Myocyte (in vitro differentiated cells): ENCODE data around the gene MAGEA2. TPM values are rescaled to one million over a fixed set of nuclear protein-coding genes. Genes with fewer than 3 reads are reported as not detected.
"Not testable (repeated sequence)": the region's sequence is repeated elsewhere in the genome, so short reads cannot be mapped to it uniquely, and the experiment has no call there.

Experiments
- DNase-seq: peaks from one replicate; pipeline ENCODE4 v3.0.0-alpha.2; 2012; ENCODE audit warnings: low read depth
- polyA plus RNA-seq: library from polyadenylated mRNA; unstranded; fragments of >200 nt; gene quantifications from one replicate; pipeline ENCODE4 v1.2.1, GENCODE V29; 2012; ENCODE audit warnings: missing spikeins
- total RNA-seq: library from RNA; depleted of rRNA; stranded (reverse); fragments of >200 nt; gene quantifications from 2 replicates; pipeline ENCODE4 v1.2.3, GENCODE V29; 2014

Gene MAGEA2, protein sequence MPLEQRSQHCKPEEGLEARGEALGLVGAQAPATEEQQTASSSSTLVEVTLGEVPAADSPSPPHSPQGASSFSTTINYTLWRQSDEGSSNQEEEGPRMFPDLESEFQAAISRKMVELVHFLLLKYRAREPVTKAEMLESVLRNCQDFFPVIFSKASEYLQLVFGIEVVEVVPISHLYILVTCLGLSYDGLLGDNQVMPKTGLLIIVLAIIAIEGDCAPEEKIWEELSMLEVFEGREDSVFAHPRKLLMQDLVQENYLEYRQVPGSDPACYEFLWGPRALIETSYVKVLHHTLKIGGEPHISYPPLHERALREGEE
- total RNA-seq: not detected in 2 replicates
- not detected for polyA plus RNA-seq

DNA sequence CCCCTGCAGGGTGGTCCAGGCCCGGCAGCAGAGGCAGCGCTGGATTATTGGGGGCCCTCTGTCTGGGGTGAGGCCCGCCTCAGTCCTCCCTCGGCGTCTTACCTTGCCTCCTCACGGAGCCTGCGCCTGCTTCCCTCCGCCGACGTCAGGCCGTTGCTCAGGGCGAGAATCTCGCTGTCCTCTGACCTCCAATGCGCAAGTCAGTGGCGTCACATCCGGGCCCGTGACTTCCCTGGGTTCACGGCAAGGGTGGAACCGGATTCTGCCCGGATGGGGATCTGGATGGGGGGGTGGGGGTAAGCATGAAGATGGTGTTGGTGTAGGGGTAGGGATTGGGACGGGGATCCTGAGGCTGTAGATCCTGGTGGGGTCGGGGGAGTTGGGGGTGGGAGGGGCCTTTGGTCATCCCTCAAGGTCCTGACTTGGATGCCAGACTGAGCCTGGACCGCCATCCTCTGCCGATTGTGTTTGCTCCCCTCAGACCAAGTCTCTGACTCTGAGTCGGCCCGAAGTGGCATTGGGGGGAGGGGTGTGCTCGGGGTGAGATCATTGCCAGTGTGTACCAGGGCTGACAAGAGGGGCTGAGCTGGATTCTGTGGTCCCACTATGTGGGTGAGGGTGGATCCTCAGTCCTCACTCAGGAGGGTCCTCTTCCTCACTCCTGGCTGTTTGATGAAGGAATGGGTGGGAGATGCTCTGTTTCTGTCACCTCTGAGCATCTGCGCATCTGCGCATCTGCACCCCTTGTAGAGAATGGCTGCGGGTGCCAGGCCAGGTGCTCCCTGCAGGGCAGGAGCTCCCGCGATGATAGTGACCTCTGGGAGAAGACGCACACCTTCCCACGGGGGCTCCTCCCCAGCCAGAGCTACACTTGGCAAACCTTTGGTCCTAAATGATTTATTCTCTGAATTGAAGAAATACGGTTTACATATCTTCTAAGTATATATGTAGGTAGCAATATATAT is at the start of gene MAGEA2:
Gene MAGEA2 (minus strand): TSS at position 157 of the 965 bp plus-strand sequence. CDS start 2,479 bp downstream, outside the sequence.
- DNase-seq: not testable (repeated sequence)

DNA sequence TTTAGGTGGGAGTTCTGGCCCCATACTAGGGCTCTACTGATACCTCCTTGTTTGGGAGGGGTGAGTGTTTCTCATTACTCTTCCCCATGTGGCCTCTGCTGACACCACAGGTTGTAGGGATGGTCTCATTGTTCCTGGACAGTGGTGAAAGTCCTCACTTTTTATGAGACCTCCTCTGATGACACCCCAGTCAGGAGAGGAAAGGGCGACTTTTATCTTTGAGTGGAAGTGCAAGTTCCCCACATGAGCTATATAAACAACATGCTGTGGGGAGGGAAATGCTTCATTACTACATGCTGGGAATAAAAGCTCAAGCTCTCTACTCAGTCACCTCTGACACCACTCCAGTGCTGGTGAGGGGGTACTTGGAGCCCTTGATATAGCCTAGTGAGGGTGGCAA is 45.3 kb upstream of the MAGEA2 start:
- no peak for DNase-seq

DNA sequence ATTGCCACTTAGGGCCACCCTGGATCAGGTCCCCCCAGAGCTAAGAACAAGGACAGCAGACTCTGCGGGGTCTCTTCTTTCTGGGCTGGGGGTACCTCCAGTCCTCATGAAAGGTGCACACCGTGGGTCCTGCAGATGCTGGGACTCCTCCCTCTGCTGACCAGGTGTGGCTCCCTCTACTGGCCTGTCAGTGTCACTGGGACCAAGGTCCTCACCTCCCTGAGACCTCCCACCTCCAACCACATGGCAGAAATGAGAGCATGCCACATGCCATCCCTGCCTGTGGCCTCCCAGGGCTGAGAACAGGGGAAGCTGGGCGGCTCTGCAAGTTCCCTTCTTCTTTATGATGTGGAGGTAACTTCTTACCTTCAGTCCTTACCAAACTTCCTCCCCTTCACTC is 33.4 kb upstream of the MAGEA2 start:
- not testable (repeated sequence) for DNase-seq

DNA sequence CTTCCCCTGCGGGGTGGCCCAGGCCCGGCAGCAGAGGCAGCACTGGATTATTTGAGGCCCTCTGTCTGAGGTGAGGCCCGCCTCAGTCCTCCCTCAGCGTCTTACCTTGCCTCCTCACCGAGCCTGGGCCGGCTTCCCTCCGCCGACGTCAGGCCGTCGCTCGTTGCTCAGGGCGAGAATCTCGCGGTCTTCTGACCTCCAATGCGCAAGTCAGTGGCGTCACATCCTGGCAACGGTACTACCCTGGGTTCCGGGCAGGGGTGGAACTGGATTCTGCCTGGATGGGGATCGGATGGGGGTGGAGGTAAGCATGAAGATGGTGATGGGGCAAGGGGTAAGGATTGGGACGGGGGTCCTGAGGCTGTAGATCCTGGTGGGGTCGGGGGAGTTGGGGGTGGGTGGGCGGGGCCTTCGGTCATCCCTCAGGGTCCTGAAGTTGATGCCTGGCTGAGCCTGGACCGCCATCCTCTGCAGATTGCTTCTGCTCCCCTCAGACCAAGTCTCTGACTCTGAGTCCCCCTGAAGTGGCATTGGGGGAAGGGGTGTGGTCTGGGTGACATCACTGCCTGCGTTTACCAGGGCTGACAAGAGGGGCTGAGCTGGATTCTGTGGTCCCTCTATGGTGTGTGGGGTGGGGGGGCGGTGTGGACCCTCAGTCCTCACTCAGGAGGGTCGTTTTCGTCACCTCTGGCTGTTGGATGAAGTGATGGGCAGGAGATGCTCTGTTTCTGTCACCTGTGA is 16.1 kb upstream of the MAGEA2 start, which contains the start of gene MAGEA6:
Gene MAGEA6 (minus strand): TSS at position 141 of the 741 bp plus-strand sequence. CDS start 2,039 bp downstream, outside the sequence.
- not testable (repeated sequence) for DNase-seq

DNA sequence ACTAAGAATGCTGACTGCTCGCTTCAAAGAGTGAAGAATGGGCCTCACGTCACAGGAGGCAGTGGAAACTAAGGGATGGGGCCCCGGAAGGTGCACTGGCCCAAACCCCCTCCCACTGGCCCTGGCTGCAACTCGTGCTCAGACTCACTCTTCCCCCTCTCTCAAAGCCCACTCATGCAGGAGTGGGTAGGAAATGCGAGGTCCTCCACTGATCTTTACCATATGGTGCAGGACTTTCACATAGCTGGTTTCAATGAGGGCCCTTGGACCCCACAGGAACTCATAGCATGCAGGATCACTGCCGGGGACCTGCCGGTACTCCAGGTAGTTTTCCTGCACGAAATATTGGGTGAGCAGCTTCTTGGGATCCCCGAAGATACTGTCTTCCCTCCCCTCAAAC is 12.9 kb upstream of the MAGEA2 start:
- DNase-seq: not testable (repeated sequence)

DNA sequence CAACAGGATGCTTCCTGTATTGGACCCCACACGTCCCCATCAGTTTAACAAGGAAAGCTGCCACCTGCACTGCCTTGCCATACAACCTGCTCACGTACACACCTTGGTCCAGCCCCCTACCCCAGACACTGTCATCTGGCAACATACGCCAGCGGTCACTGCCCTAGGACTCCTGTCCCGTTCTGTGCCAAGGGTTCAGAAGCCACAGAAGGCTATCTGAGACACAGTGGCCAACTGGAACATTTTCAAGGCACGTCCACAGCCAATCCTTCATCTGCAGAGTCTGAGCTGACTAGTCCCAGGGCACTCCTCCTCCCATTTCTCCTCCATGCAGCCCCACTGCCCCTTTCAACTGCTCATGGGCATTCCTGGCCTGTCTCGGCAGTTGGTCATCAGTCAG is 7.9 kb upstream of the MAGEA2 start:
- not testable (repeated sequence) for DNase-seq

DNA sequence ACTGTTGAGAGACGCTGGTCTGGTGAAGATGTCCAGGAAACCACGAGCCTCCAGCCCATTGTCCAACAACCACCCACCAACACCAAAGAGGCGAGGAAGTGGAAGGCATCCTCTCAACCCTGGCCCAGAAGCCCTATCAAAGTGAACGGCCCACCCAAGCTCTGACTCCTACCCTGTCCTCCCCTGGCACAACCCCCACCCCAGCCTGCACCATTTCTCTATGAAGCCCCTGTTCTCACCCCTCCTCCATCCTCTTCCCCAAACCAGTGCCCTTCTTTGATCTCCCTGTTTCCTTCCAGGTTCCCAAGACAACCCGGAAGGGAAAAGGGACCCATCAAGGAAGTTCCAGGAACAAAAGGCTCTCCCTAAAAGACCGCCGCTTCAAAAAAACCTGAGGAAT is 5.9 kb upstream of the MAGEA2 start:
- not testable (repeated sequence) for DNase-seq

DNA sequence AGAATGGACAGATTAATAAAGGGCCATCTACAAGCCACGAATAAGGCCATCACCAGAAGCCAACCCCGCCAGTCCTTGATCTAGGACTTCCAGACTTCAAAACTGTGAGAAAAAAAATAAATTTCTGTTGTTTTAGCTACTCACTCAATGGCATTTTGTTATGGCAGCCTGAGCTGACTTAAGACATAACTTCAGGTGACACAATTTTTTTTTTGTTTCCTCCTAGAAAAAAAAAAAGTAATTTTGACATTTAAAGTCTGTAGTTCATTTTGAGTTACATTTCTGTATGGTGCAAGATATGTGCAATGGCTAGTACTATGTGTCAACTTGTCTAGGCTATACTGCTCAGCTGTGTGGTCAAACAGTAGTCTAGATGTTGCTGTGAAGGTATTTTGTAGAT is 5.3 kb upstream of the MAGEA2 start, which contains the start of gene CSAG3:
Gene CSAG3 (plus strand): TSS at position 301 of the 400 bp plus-strand sequence.
- not testable (repeated sequence) for DNase-seq

DNA sequence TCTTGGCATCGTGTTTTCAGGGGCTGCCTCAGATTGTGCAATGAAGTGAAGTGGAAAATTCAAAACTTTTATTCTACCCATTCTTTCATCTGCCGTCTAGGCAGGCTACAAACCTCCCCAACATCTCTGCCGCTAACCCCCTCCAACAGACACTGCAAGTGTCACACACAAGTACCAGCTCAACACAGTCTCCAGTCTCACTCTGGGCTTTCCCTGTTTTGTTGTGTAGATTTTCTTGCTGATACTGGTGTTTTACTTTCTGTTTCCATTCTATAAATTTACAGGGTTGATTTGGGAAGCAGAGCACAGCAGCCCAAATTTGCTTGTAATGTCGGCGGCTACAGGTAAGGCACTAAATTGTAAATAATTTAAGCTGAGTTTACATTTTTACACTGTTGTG is 1.2 kb upstream of the MAGEA2 start:
- DNase-seq: not testable (repeated sequence)

DNA sequence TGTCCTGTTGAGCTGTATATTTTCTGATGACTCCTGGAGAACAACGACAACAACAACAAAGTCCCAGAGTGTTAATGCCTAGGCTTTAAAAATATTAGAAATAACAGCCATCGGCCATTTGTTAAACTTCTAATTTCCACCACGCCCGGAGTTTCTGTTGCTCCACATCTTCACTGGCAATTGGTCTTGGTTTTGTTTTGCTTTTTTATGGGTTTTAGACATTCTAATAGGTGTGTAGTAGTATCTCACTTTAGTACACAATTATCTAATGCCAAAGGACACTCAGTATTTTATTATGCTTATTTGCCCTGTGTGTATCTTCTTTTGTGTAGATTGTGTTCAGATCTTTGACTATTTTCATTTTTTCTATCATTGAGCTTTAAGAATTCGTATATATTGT is 15.1 kb downstream of the MAGEA2 start:
- no peak for DNase-seq

DNA sequence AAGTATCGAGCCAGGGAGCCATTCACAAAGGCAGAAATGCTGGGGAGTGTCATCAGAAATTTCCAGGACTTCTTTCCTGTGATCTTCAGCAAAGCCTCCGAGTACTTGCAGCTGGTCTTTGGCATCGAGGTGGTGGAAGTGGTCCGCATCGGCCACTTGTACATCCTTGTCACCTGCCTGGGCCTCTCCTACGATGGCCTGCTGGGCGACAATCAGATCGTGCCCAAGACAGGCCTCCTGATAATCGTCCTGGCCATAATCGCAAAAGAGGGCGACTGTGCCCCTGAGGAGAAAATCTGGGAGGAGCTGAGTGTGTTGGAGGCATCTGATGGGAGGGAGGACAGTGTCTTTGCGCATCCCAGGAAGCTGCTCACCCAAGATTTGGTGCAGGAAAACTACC is 17.1 kb downstream of the MAGEA2 start:
- DNase-seq: not testable (repeated sequence)

DNA sequence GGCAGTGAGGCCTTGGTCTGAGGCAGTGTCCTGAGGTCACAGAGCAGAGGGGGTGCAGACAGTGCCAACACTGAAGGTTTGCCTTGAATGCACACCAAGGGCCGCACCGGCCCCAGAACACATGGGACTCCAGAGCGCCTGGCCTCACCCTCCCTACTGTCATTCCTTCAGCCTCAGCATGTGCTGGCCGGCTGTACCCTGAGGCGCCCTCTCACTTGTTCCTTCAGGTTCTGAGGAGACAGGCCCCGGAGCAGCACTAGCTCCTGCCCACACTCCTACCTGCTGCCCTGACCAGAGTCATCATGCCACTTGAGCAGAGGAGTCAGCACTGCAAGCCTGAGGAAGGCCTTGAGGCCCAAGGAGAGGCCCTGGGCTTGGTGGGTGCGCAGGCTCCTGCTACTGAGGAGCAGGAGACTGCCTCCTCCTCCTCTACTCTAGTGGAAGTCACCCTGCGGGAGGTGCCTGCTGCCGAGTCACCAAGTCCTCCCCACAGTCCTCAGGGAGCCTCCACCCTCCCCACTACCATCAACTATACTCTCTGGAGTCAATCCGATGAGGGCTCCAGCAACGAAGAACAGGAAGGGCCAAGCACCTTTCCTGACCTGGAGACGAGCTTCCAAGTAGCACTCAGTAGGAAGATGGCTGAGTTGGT is 17.7 kb downstream of the MAGEA2 start:
- DNase-seq: no peak

DNA sequence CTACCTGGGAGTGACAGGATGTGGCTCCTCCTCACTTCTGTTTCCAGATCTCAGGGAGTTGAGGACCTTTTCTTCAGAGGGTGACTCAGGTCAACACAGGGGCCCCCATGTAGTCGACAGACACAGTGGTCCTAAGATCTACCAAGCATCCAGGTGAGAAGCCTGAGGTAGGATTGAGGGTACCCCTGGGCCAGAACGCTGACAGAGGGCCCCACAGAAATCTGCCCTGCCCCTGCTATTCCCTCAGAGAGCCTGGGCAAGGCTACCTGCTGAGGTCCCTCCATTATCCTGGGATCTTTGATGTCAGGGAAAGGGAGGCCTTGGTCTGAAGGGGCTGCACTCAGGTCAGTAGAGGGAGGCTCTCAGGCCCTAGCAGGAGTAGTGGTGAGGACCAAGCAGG is 18.5 kb downstream of the MAGEA2 start:
- DNase-seq: no peak

DNA sequence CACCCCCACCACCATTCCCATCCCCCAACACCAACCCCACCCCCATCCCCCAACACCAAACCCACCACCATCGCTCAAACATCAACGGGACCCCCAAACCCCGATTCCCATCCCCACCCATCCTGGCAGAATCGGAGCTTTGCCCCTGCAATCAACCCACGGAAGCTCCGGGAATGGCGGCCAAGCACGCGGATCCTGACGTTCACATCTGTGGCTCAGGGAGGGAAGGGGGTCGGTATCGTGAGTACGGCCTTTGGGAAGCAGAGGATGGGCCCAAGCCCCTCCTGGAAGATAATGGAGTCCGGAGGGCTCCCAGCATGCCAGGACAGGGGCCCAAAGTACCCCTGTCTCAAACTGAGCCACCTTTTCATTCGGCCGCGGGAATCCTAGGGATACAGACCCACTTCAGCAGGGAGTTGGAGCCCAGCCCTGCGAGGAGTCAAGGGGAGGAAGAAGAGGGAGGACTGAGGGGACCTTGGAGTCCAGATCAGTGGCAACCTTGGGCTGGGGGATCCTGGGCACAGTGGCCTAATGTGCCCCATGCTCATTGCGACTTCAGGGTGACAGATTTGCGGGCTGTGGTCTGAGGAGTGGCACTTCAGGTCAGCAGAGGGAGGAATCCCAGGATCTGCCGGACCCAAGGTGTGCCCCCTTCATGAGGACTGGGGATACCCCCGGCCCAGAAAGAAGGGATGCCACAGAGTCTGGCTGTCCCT is 19.3 kb downstream of the MAGEA2 start:
- DNase-seq: not testable (repeated sequence)

DNA sequence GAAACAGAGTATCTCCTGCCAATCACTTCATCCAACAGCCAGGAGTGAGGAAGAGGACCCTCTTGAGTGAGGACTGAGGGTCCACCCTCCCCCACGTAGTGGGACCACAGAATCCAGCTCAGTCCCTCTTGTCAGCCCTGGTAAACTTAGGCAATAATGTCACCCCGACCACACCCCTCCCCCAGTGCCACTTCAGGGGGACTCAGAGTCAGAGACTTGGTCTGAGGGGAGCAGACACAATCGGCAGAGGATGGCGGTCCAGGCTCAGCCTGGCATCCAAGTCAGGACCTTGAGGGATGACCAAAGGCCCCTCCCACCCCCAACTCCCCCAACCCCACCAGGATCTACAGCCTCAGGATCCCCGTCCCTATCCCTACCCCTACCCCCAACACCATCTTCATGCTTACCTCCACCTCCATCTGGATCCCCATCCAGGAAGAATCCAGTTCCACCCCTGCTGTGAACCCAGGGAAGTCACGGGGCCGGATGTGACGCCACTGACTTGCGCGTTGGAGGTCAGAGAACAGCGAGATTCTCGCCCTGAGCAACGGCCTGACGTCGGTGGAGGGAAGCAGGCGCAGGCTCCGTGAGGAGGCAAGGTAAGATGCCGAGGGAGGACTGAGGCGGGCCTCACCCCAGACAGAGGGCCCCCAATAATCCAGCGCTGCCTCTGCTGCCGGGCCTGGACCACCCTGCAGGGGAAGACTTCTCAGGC is 20.2 kb downstream of the MAGEA2 start, which contains the start of the genes CSAG1 and MAGEA12:
Gene CSAG1 (minus strand): TSS at position 461 of the 715 bp plus-strand sequence. CDS start 1,261 bp downstream, outside the sequence.
Gene MAGEA12 (plus strand): TSS at position 497 of the 715 bp plus-strand sequence. CDS start 2,405 bp downstream, outside the sequence.
- DNase-seq: no peak

DNA sequence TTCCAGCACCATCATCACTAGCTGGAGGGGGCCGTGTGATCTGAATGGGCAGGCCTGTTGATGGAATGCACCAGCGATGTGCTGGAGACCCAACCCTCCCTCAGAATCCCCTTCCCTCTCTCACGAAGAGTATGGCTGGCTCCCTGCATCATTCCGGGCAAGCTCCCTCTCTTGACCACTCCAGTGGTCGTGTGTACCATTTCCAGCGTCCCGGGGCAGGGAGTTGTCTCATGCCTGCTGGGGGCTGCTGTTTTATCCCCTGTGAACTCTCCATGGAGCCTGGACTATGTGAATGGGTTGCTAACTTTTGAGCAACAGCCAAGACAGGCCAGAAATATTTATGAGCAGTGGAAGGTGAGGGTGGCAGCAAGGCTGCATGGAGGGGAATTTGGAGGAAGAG is 28.2 kb downstream of the MAGEA2 start:
- no peak for DNase-seq

DNA sequence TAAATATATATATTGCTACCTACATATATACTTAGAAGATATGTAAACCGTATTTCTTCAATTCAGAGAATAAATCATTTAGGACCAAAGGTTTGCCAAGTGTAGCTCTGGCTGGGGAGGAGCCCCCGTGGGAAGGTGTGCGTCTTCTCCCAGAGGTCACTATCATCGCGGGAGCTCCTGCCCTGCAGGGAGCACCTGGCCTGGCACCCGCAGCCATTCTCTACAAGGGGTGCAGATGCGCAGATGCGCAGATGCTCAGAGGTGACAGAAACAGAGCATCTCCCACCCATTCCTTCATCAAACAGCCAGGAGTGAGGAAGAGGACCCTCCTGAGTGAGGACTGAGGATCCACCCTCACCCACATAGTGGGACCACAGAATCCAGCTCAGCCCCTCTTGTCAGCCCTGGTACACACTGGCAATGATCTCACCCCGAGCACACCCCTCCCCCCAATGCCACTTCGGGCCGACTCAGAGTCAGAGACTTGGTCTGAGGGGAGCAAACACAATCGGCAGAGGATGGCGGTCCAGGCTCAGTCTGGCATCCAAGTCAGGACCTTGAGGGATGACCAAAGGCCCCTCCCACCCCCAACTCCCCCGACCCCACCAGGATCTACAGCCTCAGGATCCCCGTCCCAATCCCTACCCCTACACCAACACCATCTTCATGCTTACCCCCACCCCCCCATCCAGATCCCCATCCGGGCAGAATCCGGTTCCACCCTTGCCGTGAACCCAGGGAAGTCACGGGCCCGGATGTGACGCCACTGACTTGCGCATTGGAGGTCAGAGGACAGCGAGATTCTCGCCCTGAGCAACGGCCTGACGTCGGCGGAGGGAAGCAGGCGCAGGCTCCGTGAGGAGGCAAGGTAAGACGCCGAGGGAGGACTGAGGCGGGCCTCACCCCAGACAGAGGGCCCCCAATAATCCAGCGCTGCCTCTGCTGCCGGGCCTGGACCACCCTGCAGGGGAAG is 39.5 kb downstream of the MAGEA2 start, which contains the start of gene MAGEA2B:
Gene MAGEA2B (plus strand): TSS at position 814 of the 973 bp plus-strand sequence. CDS start 2,479 bp downstream, outside the sequence.
- not testable (repeated sequence) for DNase-seq
